HepG2 (cell line): ENCODE data around the gene NGLY1. TPM values are rescaled to one million over a fixed set of nuclear protein-coding genes. Genes with fewer than 3 reads are reported as not detected.
A peak's percentile ranks its signal among the peaks of the same experiment; 100 is the strongest.

Source experiments
- ATAC-seq: fragments of 200-7000 bp; cut with Tn5 transposase; 3 replicates; pipeline ENCODE4 v1.9.1; 2020; ENCODE audit warnings: mild to moderate bottlenecking, moderate library complexity
- BruUV-seq: library from RNA; stranded (reverse); fragments of 400-500 nt; replicated peaks from 2 replicates; lab custom pipeline; 2021; lab: Mats Ljungman, UMichigan
- CTCF ChIA-PET: fragments of 300-600 bp; formaldehyde crosslinking; extraction: SDS; loops from one replicate; lab custom pipeline; 2021; ENCODE audit warnings: low total read pairs, inconsistent platforms, low intra/inter-chr PET ratio; lab: Yijun Ruan, JAX
- POLR2A ChIA-PET: fragments of 350-600 bp; sonication (Branson Sonifier 250); formaldehyde crosslinking; loops from one replicate; lab custom pipeline; 2020; ENCODE audit warnings: antibody characterized with exemption, inconsistent platforms; lab: Yijun Ruan, JAX
- DNase-seq: peaks from one replicate; pipeline ENCODE4 v3.0.0-alpha.2; 2015; ENCODE audit warnings: low spot score
- FAIRE-seq: peaks from 3 replicates; lab custom pipeline; 2011; peaks lifted over from hg19 to GRCh38; lab: Jason Lieb, UNC
- H2AFZ ChIP-seq: one replicate; pipeline ENCODE4 v1.6.1; 2011; ENCODE audit warnings: low read length, inconsistent platforms
- H3K27ac ChIP-seq: fragments of 300-600 bp; 3 replicates; pipeline ENCODE4 v1.8.0; 2011; ENCODE audit warnings: mixed run types, mild to moderate bottlenecking, mixed read lengths, low read length, inconsistent platforms; ENCODE audit not compliant: insufficient read depth; ENCODE audit errors: extremely low read length
- H3K27me3 ChIP-seq, 2 experiments: fragments of 200-600 bp in 1 of 2; 2 replicates in 1 of 2; 3 replicates in 1 of 2; pipeline versions ENCODE4 v1.6.0 to v1.8.0; 2011; ENCODE audit warnings: low read length in 2 of 2, mild to moderate bottlenecking in 2 of 2, moderate library complexity in 2 of 2, inconsistent platforms in 1 of 2; ENCODE audit not compliant: insufficient read depth in 2 of 2, control insufficient read depth in 1 of 2
- H3K36me3 ChIP-seq, 2 experiments: fragments of 200-600 bp in 1 of 2; replicated peaks in 1 of 2; 2 replicates in 1 of 2; 3 replicates in 1 of 2; pipeline versions ENCODE4 v1.5.1 to v1.8.0; 2011; ENCODE audit warnings: low read length in 2 of 2, inconsistent platforms in 1 of 2; ENCODE audit not compliant: insufficient read depth in 2 of 2, control insufficient read depth in 1 of 2
- H3K4me1 ChIP-seq: 2 replicates; pipeline ENCODE4 v1.5.1; 2012; ENCODE audit warnings: low read length, inconsistent platforms; ENCODE audit not compliant: insufficient read depth
- H3K4me2 ChIP-seq: 2 replicates; pipeline ENCODE4 v1.6.0; 2011; ENCODE audit warnings: low read depth, low read length, inconsistent platforms
- H3K4me3 ChIP-seq, 3 experiments: fragments of 200-600 bp in 1 of 3; sonication (generic), shearing (Covaris generic) in 1 of 3; replicated peaks in 1 of 3; 2 replicates each; pipeline ENCODE4 v1.5.1; 2011 to 2016; ENCODE audit warnings: low read length in 3 of 3, inconsistent platforms in 2 of 3, low read depth in 2 of 3, mild to moderate bottlenecking in 2 of 3, control low read depth in 1 of 3, mixed read lengths in 1 of 3; ENCODE audit not compliant: insufficient read depth in 1 of 3
- H3K79me2 ChIP-seq: one replicate; pipeline ENCODE4 v1.6.1; 2011; ENCODE audit warnings: low read length, inconsistent platforms; ENCODE audit not compliant: insufficient read depth
- H3K9ac ChIP-seq: 2 replicates; pipeline ENCODE4 v1.6.0; 2011; ENCODE audit warnings: mild to moderate bottlenecking, low read depth, low read length, inconsistent platforms; ENCODE audit not compliant: insufficient read depth
- H3K9me3 ChIP-seq: 2 replicates; pipeline ENCODE4 v1.5.1; 2012; ENCODE audit warnings: mild to moderate bottlenecking, low read length
- H4K20me1 ChIP-seq: 2 replicates; pipeline ENCODE4 v1.6.0; 2011; ENCODE audit warnings: inconsistent platforms, mild to moderate bottlenecking, low read length, moderate library complexity; ENCODE audit not compliant: insufficient read depth
- HNRNPK ChIP-seq: fragments of 200-400 bp; formaldehyde crosslinking; IDR thresholded peaks from 2 replicates; pipeline ENCODE4 v1.6.1; 2018; ENCODE audit warnings: low read length, low read depth, moderate library complexity, mild to moderate bottlenecking; ENCODE audit not compliant: poor library complexity, severe bottlenecking
- KDM4B ChIP-seq: sonication (generic); formaldehyde crosslinking; IDR thresholded peaks from 2 replicates; pipeline ENCODE4 v1.4.0; 2020; ENCODE audit warnings: missing genetic modification reagents
- PREB ChIP-seq: sonication (generic); formaldehyde crosslinking; IDR thresholded peaks from 2 replicates; pipeline ENCODE4 v1.4.0; 2020; ENCODE audit warnings: missing genetic modification reagents
- RERE ChIP-seq: IDR thresholded peaks from 2 replicates; pipeline ENCODE4 v1.6.1; 2016; ENCODE audit warnings: low read depth, missing genetic modification reagents, missing compliant biosample characterization
- ZFP36 ChIP-seq: fragments of 150-350 bp; IDR thresholded peaks from 2 replicates; pipeline ENCODE4 v1.6.1; 2018; ENCODE audit warnings: borderline replicate concordance, low read length, low read depth; ENCODE audit not compliant: partially characterized antibody
- ZNF235 ChIP-seq: sonication (generic); formaldehyde crosslinking; IDR thresholded peaks from 2 replicates; pipeline ENCODE4 v1.8.1; 2023; ENCODE audit warnings: mild to moderate bottlenecking, missing genetic modification reagents, borderline replicate concordance
- ZNF281 ChIP-seq: sonication (generic); formaldehyde crosslinking; IDR thresholded peaks from 2 replicates; pipeline ENCODE4 v1.4.0; 2020; ENCODE audit warnings: missing genetic modification reagents, borderline replicate concordance
- WGBS: methylation state at CpG from one replicate; pipeline ENCODE4 v1.1.6; 2017; ENCODE audit warnings: low lambda C conversion rate; 5-methylcytosine and 5-hydroxymethylcytosine counted together
- in situ Hi-C: cut with HindIII; loops from 2 replicates; pipeline ENCODE4 v1.10.0; 2017; ENCODE audit warnings: low pct_unique_long_range_greater_than_20kb; ENCODE audit not compliant: extremely low pct_ligation_motif_present
- intact Hi-C: fragments of 100-400 bp; cut with micrococcal nuclease; formaldehyde crosslinking; loops from one replicate; pipeline ENCODE4 v1.10.0; 2022; ENCODE audit not compliant: unreplicated experiment
- polyA plus RNA-seq, 8 experiments: library from polyadenylated mRNA; depleted of rRNA in 3 of 8; stranded (reverse) in 7 of 8; unstranded in 1 of 8; fragments of >200 nt; fragmentation: Illumina TruSeq in 4 of 8; extraction: Trizol in 4 of 8; gene quantifications; 2 replicates each; pipeline versions ENCODE4 v1.2.1 to v1.2.3, GENCODE V29; 2011 to 2016; ENCODE audit warnings: low read depth in 4 of 8, missing spikeins in 1 of 8, mixed read lengths in 1 of 8; ENCODE audit not compliant: insufficient read depth in 1 of 8
- total RNA-seq, 5 experiments: library from RNA; depleted of rRNA; stranded (reverse); fragments of >200 nt; fragmentation: Illumina TruSeq; extraction: Trizol; gene quantifications; 2 replicates each; pipeline ENCODE4 v1.2.3, GENCODE V29; 2016; ENCODE audit warnings: low read depth in 1 of 5

The NGLY1 gene
- total and polyA plus RNA-seq, 2 of the 13 experiments (the other 11 are each of a cell fraction or from before 2014, with no cell fraction given), result 28.2 to 44.5 TPM

- BruUV-seq, result no TSS peak
- Histone ChIP-seq H3K4me3 (no peak overlapping the region), H3K27ac (no peak overlapping the region), H3K27me3 (0 out of 5 replicates have a peak, but pooled peaks cover 0 to 1% of the 10 kb centered on the region in 2 experiments), H3K4me2 (0 out of 2 replicates have a peak overlapping the region, but pooled peaks have one; percentile 15), H4K20me1 (no peaks in the 10 kb centered on the region), H3K4me1 (peaks cover 30% of the 10 kb centered on the region), H3K79me2 (no peaks in the 10 kb centered on the region), H3K9ac (no peak overlapping the region), H3K36me3 (no peaks in the 10 kb centered on the region), H2AFZ (no peak overlapping the region), H3K9me3 (no peaks in the 10 kb centered on the region)
- DNase-seq (no peak), ATAC-seq (peak; percentile 64), FAIRE-seq (no peak)
- CTCF ChIA-PET, result no interaction called here
- intact Hi-C loops (no loop called here), in situ Hi-C loops (no loop called here)
- no peak for TF ChIP-seq KDM4B (CRISPR knock-in tag)
- TF ChIP-seq PREB (CRISPR knock-in tag), result no peak
- TF ChIP-seq HNRNPK, result peak; percentile 87
- 47% methylated on average over 6 of the region's 6 CpGs for WGBS
- POLR2A ChIA-PET, result no interaction called here
Measured at GRCh38 chr3:25679642-25680302, 103.5 kb downstream of the NGLY1 start.

GRCh38 chr3:25679166-25679565 lies 104.1 kb downstream of the NGLY1 start:
- H2AFZ ChIP-seq, result no peak overlapping the region
- DNase-seq (peak; percentile 16), FAIRE-seq (no peak), ATAC-seq (no peak)
- peak overlapping the region in 1 of 3 experiments; percentile 35; a peak in 3 of 6 replicates for H3K4me3 ChIP-seq
- ChIA-PET POLR2A (no interaction called here), CTCF (no interaction called here)
- no peaks in the 10 kb centered on the region for H3K36me3 ChIP-seq
- peaks cover 30% of the 10 kb centered on the region for H3K4me1 ChIP-seq
- no TSS peak for BruUV-seq
- no peaks in the 10 kb centered on the region for H3K9me3 ChIP-seq
- no peaks in the 10 kb centered on the region for H4K20me1 ChIP-seq
- H3K4me2 ChIP-seq, result peak overlapping the region; percentile 49
- 25% methylated on average over 2 of the region's 2 CpGs for WGBS
- H3K9ac ChIP-seq, result no peak overlapping the region
- in situ Hi-C loops (no loop called here), intact Hi-C loops (no loop called here)
- H3K27me3 ChIP-seq, result no peaks in the 10 kb centered on the region
- H3K79me2 ChIP-seq, result no peaks in the 10 kb centered on the region
- H3K27ac ChIP-seq, result no peak overlapping the region
- no peak for TF ChIP-seq RERE (CRISPR knock-in tag)
- TF ChIP-seq ZFP36, result no peak
- TF ChIP-seq ZNF235 (CRISPR knock-in tag), result no peak
- TF ChIP-seq ZNF281 (CRISPR knock-in tag), result peak; percentile 48; the same call in 1 of the 2 replicates
